Measurements from ENCODE around the gene DCLRE1B. TPM values are rescaled to one million over a fixed set of nuclear protein-coding genes. Genes with fewer than 3 reads are reported as not detected.

Gene DCLRE1B
- total RNA-seq, 1 experiment from 2014 or later: 11.2 TPM

DNA sequence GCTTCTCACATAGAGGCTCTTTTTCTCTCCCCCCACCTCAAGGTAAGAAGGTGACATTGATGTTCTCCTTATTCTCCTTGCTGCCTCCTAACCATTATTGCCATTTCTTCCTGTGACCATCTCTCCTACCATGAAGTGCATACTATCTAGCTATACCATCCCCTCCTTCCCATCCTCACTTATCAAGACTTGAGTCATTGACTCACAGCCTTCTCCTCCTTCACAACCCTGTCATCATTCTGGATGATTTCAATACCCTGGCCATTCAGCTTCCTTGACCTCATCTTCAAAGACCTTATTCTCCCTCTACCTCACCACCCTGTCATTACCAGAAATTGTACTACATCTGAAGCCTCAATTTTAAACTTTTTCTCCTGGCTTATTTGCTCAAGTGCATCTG, 13.1 kb downstream of the DCLRE1B start:
- no peak overlapping the region for H3K4me3 ChIP-seq
- no peaks in the 10 kb centered on the region for H4K20me1 ChIP-seq (ENCODE audit: insufficient read depth)
- peaks cover 10% of the 10 kb centered on the region; the same call in 1 of the 2 replicates for H3F3A ChIP-seq (ENCODE audit: insufficient read depth, low read depth)
- H3K4me1 ChIP-seq (replicated peaks; ENCODE audit: insufficient read depth): no peaks in the 10 kb centered on the region; the same call in 1 of the 2 replicates
- H3K27me3 ChIP-seq (ENCODE audit: insufficient read depth, low read depth): no peaks in the 10 kb centered on the region
- TF ChIP-seq, protein P1, sequence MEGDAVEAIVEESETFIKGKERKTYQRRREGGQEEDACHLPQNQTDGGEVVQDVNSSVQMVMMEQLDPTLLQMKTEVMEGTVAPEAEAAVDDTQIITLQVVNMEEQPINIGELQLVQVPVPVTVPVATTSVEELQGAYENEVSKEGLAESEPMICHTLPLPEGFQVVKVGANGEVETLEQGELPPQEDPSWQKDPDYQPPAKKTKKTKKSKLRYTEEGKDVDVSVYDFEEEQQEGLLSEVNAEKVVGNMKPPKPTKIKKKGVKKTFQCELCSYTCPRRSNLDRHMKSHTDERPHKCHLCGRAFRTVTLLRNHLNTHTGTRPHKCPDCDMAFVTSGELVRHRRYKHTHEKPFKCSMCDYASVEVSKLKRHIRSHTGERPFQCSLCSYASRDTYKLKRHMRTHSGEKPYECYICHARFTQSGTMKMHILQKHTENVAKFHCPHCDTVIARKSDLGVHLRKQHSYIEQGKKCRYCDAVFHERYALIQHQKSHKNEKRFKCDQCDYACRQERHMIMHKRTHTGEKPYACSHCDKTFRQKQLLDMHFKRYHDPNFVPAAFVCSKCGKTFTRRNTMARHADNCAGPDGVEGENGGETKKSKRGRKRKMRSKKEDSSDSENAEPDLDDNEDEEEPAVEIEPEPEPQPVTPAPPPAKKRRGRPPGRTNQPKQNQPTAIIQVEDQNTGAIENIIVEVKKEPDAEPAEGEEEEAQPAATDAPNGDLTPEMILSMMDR (conservative IDR thresholded peaks at IDR 0.05): no peak
- no peak for TF ChIP-seq EZH2 (IDR thresholded peaks at IDR 0.05; ENCODE audit: low read depth)
- H3K36me3 ChIP-seq (ENCODE audit: low read depth): no peaks in the 10 kb centered on the region
- H3K9me2 ChIP-seq (ENCODE audit: insufficient read depth): no peaks in the 10 kb centered on the region
- no TSS peak for BruUV-seq (replicated peaks)
- ChIA-PET POLR2A (ENCODE audit: unreplicated experiment) (no interaction called here), CTCF (no interaction called here)
- no peaks in the 10 kb centered on the region for H3K79me2 ChIP-seq (ENCODE audit: low read depth)
- no peaks in the 10 kb centered on the region for H3K9me3 ChIP-seq (ENCODE audit: insufficient read depth, low read depth)
- H2AFZ ChIP-seq: no peak overlapping the region
- no peak overlapping the region for H3K27ac ChIP-seq
- intact Hi-C loops (cut with micrococcal nuclease; ENCODE audit: unreplicated experiment): no loop called here
- H3K4me2 ChIP-seq: no peak overlapping the region
- DNase-seq: peak in 1 of 2 experiments; percentile 31

DNA sequence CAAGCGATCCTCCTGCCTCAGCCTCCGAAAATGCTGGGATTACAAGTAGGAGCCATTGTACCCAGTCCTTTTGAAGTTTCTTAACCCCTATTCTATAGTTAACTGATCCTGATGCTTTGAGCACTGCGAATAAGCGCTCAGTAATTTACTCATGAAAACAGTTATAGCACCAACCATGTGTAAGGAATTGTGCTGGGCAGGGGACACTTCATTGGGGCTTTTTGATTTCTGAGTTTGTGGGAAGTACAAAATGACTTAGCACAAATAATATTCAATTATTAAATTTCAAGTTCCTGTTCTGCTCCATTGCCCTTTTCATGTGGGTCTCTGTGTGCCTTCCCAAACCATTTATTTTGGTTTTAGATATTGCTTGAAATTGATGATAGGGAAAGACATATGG, 17.8 kb downstream of the DCLRE1B start:
- peaks cover 7% of the 10 kb centered on the region; the same call in 1 of the 2 replicates for H3F3A ChIP-seq (ENCODE audit: insufficient read depth, low read depth)
- CTCF ChIA-PET: no interaction called here
- TF ChIP-seq, protein P1 (conservative IDR thresholded peaks at IDR 0.05): no peak
- TF ChIP-seq EZH2 (IDR thresholded peaks at IDR 0.05; ENCODE audit: low read depth): no peak

DNA sequence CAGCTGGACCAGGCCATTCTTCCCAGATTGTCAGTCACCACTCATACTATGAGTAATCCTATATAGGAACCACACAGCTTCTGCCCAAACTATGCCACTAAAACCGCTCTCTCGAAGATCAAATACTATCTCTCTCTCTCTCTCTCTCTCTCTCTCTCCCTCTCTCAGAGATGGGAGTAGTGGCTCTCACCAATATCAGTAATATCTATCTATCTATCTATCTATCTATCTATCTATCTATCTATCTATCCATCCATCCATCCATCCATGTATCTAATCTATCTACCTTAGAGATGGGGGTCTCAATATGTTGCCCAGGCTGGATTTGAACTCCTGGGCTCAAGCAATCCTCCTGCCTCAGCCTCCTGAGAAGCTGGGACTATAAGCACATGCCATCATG, 19.3 kb downstream of the DCLRE1B start:
- intact Hi-C loops (cut with micrococcal nuclease; ENCODE audit: unreplicated experiment): no loop called here
- H3K36me3 ChIP-seq (ENCODE audit: low read depth): no peaks in the 10 kb centered on the region
- no peak for DNase-seq
- no peak overlapping the region for H3K4me3 ChIP-seq
- H3K27me3 ChIP-seq (ENCODE audit: insufficient read depth, low read depth): no peaks in the 10 kb centered on the region
- H3K4me2 ChIP-seq: no peak overlapping the region
- BruUV-seq (replicated peaks): no TSS peak
- no peak overlapping the region for H2AFZ ChIP-seq
- TF ChIP-seq, protein P1 (conservative IDR thresholded peaks at IDR 0.05): no peak
- TF ChIP-seq EZH2 (IDR thresholded peaks at IDR 0.05; ENCODE audit: low read depth): no peak
- H3K9me3 ChIP-seq (ENCODE audit: insufficient read depth, low read depth): no peaks in the 10 kb centered on the region
- no peaks in the 10 kb centered on the region; the same call in 1 of the 2 replicates for H3K9me2 ChIP-seq (ENCODE audit: insufficient read depth)
- no peak overlapping the region for H3K27ac ChIP-seq
- ChIA-PET POLR2A (ENCODE audit: unreplicated experiment) (interaction anchor here (0.6 kb wide), 1 partner anchor 865 kb away, joined by 4 read pairs; no protein-coding TSS in a partner anchor), CTCF (interaction anchor here (1.1 kb wide), 1 partner anchor 9 kb away, joined by 4 read pairs; no protein-coding TSS in a partner anchor)
- H4K20me1 ChIP-seq (ENCODE audit: insufficient read depth): no peaks in the 10 kb centered on the region
- H3K79me2 ChIP-seq (ENCODE audit: low read depth): no peaks in the 10 kb centered on the region
- H3K4me1 ChIP-seq (replicated peaks; ENCODE audit: insufficient read depth): peaks cover 13% of the 10 kb centered on the region
- peaks cover 7% of the 10 kb centered on the region; the same call in 1 of the 2 replicates for H3F3A ChIP-seq (ENCODE audit: insufficient read depth, low read depth)

More for the DNA sequence above, 17.8 kb downstream of the DCLRE1B start:
- no peaks in the 10 kb centered on the region for H3K9me3 ChIP-seq (ENCODE audit: insufficient read depth, low read depth)
- H3K9me2 ChIP-seq (ENCODE audit: insufficient read depth): no peaks in the 10 kb centered on the region; the same call in 1 of the 2 replicates
- intact Hi-C loops (cut with micrococcal nuclease; ENCODE audit: unreplicated experiment): no loop called here
- no peaks in the 10 kb centered on the region for H3K79me2 ChIP-seq (ENCODE audit: low read depth)
- H3K4me1 ChIP-seq (replicated peaks; ENCODE audit: insufficient read depth): peaks cover 6% of the 10 kb centered on the region
- POLR2A ChIA-PET (ENCODE audit: unreplicated experiment): no interaction called here
- no peak for DNase-seq
- H3K36me3 ChIP-seq (ENCODE audit: low read depth): no peaks in the 10 kb centered on the region
- H3K27ac ChIP-seq: no peak overlapping the region
- H2AFZ ChIP-seq: no peak overlapping the region
- H3K4me3 ChIP-seq: no peak overlapping the region
- no peaks in the 10 kb centered on the region for H4K20me1 ChIP-seq (ENCODE audit: insufficient read depth)
- no TSS peak for BruUV-seq (replicated peaks)
- H3K4me2 ChIP-seq: no peak overlapping the region
- H3K27me3 ChIP-seq (ENCODE audit: insufficient read depth, low read depth): no peaks in the 10 kb centered on the region
